ENCODE results near the gene ARHGEF4. TPM values are rescaled to one million over a fixed set of nuclear protein-coding genes. Genes with fewer than 3 reads are reported as not detected.

ARHGEF4 gene
- total and polyA plus RNA-seq, 4 donors = 61.6 to 210 (median 137) TPM

DNA sequence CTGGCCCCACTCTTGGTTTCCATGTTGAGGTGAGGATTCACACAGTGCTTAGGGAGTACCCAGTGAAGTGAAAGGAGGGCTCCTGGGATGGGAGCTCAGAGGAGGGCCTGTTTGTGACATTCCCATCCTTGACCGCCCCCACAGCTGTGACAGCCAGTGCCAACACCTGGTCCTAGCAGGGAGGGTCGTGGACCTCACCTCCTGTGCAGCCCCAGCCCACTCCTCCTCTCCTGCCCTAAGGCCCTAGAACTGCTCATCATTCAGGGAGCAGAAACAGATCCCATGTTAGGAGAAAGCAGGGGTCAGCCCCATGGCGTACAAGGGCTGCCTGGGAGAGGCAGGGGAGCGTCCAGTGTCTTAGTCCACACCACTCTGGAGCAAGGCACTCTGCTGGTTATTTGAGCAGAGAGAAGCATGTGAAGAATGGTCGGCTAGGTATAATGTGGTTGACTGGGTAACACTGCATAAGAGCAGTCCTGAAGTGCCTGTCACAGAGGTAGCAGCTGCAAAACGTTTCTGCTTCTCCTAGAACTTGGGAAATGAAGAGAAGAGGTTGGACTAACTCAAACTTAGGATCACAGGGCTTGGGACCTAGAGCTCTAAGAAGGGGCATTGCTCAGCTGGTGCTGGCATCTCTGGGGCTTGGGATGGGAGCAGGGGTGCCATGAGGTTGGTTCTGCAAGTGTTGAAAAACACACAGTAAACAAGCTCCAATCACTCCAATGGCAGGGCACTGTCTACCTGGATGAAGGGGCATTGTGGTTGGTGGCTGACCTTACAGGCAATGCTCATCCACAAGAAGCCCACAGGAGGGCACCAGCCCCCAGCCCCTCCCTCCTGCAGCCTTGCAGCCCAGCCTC lies 200.9 kb downstream of the ARHGEF4 start:
- Histone ChIP-seq H3K27ac (ENCODE audit: low read depth, low read length) (no peak overlapping the region), H3K27me3 (ENCODE audit: control insufficient read depth, insufficient read depth, low read length) (no peaks in the 10 kb centered on the region), H3K9me3 (ENCODE audit: control insufficient read depth, insufficient read depth, low read length) (no peaks in the 10 kb centered on the region), H3K4me3 (ENCODE audit: low read depth, low read length) (no peak overlapping the region), H3K36me3 (ENCODE audit: control insufficient read depth, insufficient read depth, low read length) (peaks cover 72% of the 10 kb centered on the region), H3K4me1 (ENCODE audit: control insufficient read depth, insufficient read depth, low read length) (peaks cover 80% of the 10 kb centered on the region)
- no peak for DNase-seq (ENCODE audit: low read depth in 4 of 6, low spot score in 6 of 6)
- 69% methylated on average over 5 of the region's 6 CpGs for WGBS (ENCODE audit: insufficient coverage)

DNA sequence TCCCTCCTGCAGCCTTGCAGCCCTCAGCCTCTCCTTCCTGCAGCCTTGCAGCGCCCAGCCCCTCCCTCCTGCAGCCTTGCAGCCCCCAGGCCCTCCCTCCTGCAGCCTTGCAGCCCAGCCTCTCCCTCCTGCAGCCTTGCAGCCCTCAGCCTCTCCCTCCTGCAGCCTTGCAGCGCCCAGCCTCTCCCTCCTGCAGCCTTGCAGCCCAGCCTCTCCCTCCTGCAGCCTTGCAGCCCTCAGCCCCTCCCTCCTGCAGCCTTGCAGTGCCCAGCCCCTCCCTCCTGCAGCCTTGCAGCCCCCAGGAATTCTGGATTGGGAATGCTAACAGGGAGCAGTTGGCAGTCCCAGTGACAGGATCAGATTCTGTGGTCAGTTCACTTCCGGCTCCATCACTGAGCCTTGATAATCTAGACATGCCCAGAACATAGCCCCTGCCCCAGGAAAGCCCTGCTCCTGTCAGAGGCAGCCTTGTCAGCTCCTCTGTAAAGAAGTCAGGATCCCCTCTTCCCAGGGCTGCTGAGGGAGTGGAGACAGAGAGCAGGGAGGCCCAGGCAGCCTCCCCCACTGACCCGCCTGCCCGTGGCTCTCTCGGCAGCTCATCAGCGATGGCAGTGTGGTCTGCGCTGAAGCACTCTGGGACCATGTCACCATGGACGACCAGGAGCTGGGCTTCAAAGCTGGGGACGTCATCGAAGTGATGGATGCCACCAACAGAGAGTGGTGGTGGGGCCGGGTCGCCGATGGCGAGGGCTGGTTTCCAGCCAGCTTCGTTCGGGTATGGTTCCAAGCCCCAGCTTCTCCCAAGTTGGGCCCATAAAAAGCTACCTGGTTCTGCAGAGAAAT lies 201.8 kb downstream of the ARHGEF4 start:
- Histone ChIP-seq H3K9me3 (ENCODE audit: control insufficient read depth, insufficient read depth, low read length) (no peaks in the 10 kb centered on the region), H3K27me3 (ENCODE audit: control insufficient read depth, insufficient read depth, low read length) (no peaks in the 10 kb centered on the region), H3K4me3 (ENCODE audit: low read depth, low read length) (no peak overlapping the region), H3K4me1 (ENCODE audit: control insufficient read depth, insufficient read depth, low read length) (peaks cover 75% of the 10 kb centered on the region), H3K36me3 (ENCODE audit: control insufficient read depth, insufficient read depth, low read length) (peaks cover 74% of the 10 kb centered on the region), H3K27ac (ENCODE audit: low read depth, low read length) (no peak overlapping the region)
- 76% methylated on average over 17 of the region's 17 CpGs for WGBS (ENCODE audit: insufficient coverage)
- DNase-seq (ENCODE audit: low read depth in 4 of 6, low spot score in 6 of 6) = no peak

DNA sequence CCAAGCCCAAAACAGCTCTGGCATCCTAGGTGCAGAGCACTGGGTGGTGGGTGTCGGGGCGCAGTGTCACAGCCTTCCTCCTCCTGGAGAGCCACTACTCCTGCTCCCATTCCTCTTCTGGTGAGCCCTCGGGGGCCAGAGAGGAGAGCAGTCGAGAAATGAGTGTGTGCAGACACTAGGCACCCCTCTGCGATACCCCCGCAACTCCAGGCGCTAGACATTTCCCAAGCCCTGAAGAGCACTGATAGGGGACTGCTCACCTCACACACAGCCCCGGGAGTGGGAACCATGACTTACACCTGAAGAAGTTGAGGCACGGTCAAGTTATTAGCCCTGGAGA lies 202.4 kb downstream of the ARHGEF4 start:
- Histone ChIP-seq H3K27ac (ENCODE audit: low read depth, low read length) (no peak overlapping the region), H3K36me3 (ENCODE audit: control insufficient read depth, insufficient read depth, low read length) (peaks cover 80% of the 10 kb centered on the region), H3K4me3 (ENCODE audit: low read depth, low read length) (no peak overlapping the region), H3K27me3 (ENCODE audit: control insufficient read depth, insufficient read depth, low read length) (no peaks in the 10 kb centered on the region), H3K4me1 (ENCODE audit: control insufficient read depth, insufficient read depth, low read length) (peaks cover 69% of the 10 kb centered on the region), H3K9me3 (ENCODE audit: control insufficient read depth, insufficient read depth, low read length) (no peaks in the 10 kb centered on the region)
- DNase-seq (ENCODE audit: low read depth in 4 of 6, low spot score in 6 of 6) = no peak
- WGBS (ENCODE audit: insufficient coverage) = 91% methylated on average over 8 of the region's 9 CpGs

DNA sequence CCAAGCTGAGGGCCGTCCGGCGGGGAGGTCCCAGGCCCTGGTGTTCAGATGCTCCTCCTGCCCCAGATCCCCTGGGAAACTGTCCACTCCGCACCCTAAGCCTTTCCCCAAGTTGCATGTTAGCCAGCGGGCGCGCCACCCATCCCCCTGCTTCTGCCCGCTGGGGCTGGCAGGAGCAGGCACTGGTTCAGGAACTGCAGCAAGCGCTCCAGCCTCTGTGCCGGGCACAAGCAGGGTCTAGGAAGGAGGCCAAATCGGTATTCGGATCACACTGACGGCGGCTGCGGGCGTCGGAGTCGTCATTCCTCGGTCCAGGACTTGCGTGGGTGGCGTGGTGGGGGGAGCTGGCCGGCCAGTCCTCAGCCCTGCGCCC lies 202.8 kb downstream of the ARHGEF4 start:
- H3K9me3 ChIP-seq (ENCODE audit: control insufficient read depth, insufficient read depth, low read length) = no peaks in the 10 kb centered on the region
- H3K36me3 ChIP-seq (ENCODE audit: control insufficient read depth, insufficient read depth, low read length) = peaks cover 85% of the 10 kb centered on the region
- 50% methylated on average over 22 of the region's 23 CpGs for WGBS (ENCODE audit: insufficient coverage)
- H3K4me3 ChIP-seq (ENCODE audit: low read depth, low read length) = no peak overlapping the region
- H3K4me1 ChIP-seq (ENCODE audit: control insufficient read depth, insufficient read depth, low read length) = peaks cover 65% of the 10 kb centered on the region
- H3K27me3 ChIP-seq (ENCODE audit: control insufficient read depth, insufficient read depth, low read length) = no peaks in the 10 kb centered on the region
- DNase-seq (ENCODE audit: low read depth in 4 of 6, low spot score in 6 of 6) = peak in 2 of 6 donors; percentile 53 to 54
- H3K27ac ChIP-seq (ENCODE audit: low read depth, low read length) = no peak overlapping the region

DNA sequence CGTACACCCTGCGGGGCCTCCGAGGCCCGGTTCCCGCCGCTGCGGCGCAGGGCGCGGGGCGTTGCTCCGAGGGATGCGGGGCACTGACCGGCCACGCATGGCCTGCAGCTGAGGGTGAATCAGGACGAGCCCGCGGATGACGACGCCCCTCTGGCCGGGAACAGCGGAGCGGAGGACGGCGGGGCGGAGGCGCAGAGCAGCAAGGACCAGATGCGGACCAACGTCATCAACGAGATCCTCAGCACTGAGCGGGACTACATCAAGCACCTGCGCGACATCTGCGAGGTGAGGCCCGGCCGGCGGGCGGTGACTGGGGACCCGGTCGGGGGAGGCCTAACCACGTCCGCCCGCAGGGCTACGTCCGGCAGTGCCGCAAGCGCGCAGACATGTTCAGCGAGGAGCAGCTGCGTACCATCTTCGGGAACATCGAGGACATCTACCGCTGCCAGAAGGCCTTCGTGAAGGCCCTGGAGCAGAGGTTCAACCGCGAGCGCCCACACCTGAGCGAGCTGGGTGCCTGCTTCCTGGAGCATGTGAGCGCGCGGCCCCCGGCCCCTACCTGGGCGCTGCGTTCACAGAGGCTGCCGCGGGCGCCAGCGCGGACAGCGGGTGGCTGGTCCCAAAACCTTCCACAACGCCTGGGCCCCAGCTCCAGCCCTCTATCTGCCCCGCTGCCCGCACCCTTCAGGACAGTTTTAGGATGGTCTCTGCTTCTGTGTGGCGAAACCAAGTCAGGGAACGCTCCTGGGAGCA lies 203.4 kb downstream of the ARHGEF4 start:
- H3K9me3 ChIP-seq (ENCODE audit: control insufficient read depth, insufficient read depth, low read length) = no peaks in the 10 kb centered on the region
- H3K36me3 ChIP-seq (ENCODE audit: control insufficient read depth, insufficient read depth, low read length) = peaks cover 90% of the 10 kb centered on the region
- H3K27ac ChIP-seq (ENCODE audit: low read depth, low read length) = no peak overlapping the region
- peaks cover 63% of the 10 kb centered on the region for H3K4me1 ChIP-seq (ENCODE audit: control insufficient read depth, insufficient read depth, low read length)
- 40% methylated on average over 75 of the region's 75 CpGs for WGBS (ENCODE audit: insufficient coverage)
- peak in 2 of 6 donors; percentile 24 to 52 for DNase-seq (ENCODE audit: low read depth in 4 of 6, low spot score in 6 of 6)
- H3K27me3 ChIP-seq (ENCODE audit: control insufficient read depth, insufficient read depth, low read length) = no peaks in the 10 kb centered on the region
- no peak overlapping the region for H3K4me3 ChIP-seq (ENCODE audit: low read depth, low read length)

DNA sequence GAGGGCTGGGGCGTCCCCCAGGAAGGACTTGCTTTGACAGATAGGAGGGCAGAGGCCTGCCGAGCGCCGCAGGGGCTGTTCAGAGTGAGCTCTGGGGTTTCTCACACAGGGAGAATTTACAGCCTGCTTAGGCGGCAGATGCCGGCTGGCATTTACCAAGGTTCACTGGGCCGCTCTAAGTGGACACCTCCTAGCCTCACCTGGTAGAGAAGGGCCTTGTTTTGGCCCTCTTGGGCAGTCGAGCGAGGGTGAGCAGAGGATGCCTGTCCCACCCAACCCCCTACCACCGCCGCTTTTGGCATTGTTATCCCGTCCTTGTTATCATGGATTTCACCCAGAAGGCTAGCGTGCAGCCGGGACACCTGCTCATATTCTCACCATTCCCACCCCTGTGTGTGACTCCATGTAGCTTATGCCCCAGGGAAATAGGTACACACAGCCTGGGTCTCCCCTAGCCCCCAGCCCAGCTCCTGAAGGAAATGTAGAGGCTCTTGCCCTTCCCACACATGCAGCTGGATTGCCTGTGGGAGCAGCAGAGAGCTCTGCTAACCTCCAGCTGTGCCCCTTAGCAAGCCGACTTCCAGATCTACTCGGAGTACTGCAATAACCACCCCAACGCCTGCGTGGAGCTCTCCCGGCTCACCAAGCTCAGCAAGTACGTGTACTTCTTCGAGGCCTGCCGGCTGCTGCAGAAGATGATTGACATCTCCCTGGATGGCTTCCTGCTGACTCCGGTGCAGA lies 204.1 kb downstream of the ARHGEF4 start:
- 67% methylated on average over 22 of the region's 23 CpGs for WGBS (ENCODE audit: insufficient coverage)
- peak in 2 of 6 donors; percentile 27 to 57 for DNase-seq (ENCODE audit: low read depth in 4 of 6, low spot score in 6 of 6)
- H3K9me3 ChIP-seq (ENCODE audit: control insufficient read depth, insufficient read depth, low read length) = no peaks in the 10 kb centered on the region
- H3K27me3 ChIP-seq (ENCODE audit: control insufficient read depth, insufficient read depth, low read length) = no peaks in the 10 kb centered on the region
- H3K27ac ChIP-seq (ENCODE audit: low read depth, low read length) = no peak overlapping the region
- H3K4me1 ChIP-seq (ENCODE audit: control insufficient read depth, insufficient read depth, low read length) = peaks cover 62% of the 10 kb centered on the region
- H3K36me3 ChIP-seq (ENCODE audit: control insufficient read depth, insufficient read depth, low read length) = peaks cover 93% of the 10 kb centered on the region
- no peak overlapping the region for H3K4me3 ChIP-seq (ENCODE audit: low read depth, low read length)

DNA sequence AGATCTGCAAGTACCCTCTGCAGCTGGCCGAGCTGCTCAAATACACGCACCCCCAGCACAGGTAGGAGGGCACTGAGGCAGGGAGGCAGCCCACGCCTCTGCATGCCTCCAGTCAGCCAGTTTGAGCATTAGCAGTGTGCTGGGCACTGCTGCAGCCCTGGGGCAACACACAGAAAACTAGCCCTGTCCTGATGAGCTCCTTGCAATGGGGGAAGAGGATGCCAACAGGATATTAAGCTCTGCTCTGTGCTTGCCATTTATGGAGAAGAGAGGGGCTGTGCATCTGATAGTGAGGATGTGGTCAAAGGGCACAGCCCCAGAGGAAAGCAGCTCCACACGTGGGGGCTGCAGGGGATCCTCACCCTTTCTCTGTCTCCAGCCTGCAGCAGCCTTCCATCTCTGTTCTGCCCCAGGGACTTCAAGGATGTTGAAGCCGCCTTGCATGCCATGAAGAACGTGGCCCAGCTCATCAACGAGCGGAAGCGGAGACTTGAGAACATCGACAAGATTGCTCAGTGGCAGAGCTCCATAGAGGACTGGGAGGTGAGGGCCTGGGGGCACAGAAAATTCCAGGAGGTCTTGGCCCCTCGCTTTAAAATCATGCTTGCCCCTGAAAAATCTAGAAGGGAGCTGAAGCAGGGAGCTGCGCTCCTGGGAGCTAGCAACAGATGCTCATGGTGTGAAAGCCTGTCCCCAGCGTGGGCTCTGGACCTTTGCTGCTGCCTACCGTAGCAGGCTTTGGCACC lies 204.9 kb downstream of the ARHGEF4 start:
- Histone ChIP-seq H3K9me3 (ENCODE audit: control insufficient read depth, insufficient read depth, low read length) (no peaks in the 10 kb centered on the region), H3K4me1 (ENCODE audit: control insufficient read depth, insufficient read depth, low read length) (peaks cover 62% of the 10 kb centered on the region), H3K36me3 (ENCODE audit: control insufficient read depth, insufficient read depth, low read length) (peaks cover 93% of the 10 kb centered on the region), H3K27ac (ENCODE audit: low read depth, low read length) (no peak overlapping the region), H3K27me3 (ENCODE audit: control insufficient read depth, insufficient read depth, low read length) (no peaks in the 10 kb centered on the region), H3K4me3 (ENCODE audit: low read depth, low read length) (no peak overlapping the region)
- WGBS (ENCODE audit: insufficient coverage) = 81% methylated on average over 14 of the region's 14 CpGs
- no peak for DNase-seq (ENCODE audit: low read depth in 4 of 6, low spot score in 6 of 6)

DNA sequence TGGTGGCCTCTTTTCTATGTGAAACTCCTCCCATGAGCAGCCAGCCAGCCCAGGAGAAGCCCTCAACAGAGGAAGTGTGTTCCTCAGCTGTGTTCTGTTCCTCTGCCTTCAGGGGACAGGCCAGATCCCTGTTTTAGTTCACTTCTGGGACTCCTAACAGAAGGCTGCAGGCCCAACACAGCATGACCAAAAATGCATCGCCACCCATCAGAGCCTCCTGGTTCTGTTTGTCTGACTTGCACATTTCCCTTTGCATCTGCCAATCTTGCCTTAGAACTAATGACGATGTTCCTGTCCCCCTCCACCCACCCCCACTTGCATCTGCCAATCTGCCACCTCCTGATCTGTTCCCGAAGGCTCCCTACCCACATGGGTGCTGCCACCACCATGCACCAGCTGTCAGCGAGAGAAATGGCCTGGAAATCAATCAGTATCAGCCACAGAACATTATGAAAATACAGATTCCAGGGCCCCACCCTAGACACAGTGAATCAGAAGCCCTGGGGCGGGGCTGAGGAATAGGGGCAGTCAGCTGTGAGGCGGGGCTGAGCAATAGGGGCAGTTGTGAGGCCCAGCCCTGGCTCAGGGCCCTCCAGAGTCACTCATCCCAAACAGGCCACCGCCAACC lies 205.5 kb downstream of the ARHGEF4 start:
- Histone ChIP-seq H3K36me3 (ENCODE audit: control insufficient read depth, insufficient read depth, low read length) (peaks cover 94% of the 10 kb centered on the region), H3K27me3 (ENCODE audit: control insufficient read depth, insufficient read depth, low read length) (no peaks in the 10 kb centered on the region), H3K9me3 (ENCODE audit: control insufficient read depth, insufficient read depth, low read length) (no peaks in the 10 kb centered on the region), H3K4me1 (ENCODE audit: control insufficient read depth, insufficient read depth, low read length) (peaks cover 63% of the 10 kb centered on the region), H3K27ac (ENCODE audit: low read depth, low read length) (no peak overlapping the region), H3K4me3 (ENCODE audit: low read depth, low read length) (no peak overlapping the region)
- WGBS (ENCODE audit: insufficient coverage) = 69% methylated on average over 4 of the region's 7 CpGs
- DNase-seq (ENCODE audit: low read depth in 4 of 6, low spot score in 6 of 6) = no peak

Measured in spinal cord (tissue), 10 donors.